ENCODE data around the gene OR6A2.
A peak's percentile ranks its signal among the peaks of the same experiment; 100 is the strongest.

- TF ChIP-seq POLR2AphosphoS5 (IDR thresholded peaks at IDR 0.05) (peak; percentile 22), CTCF (IDR thresholded peaks at IDR 0.05) (no peak)
These were observed 53.3 kb downstream of the OR6A2 start for GRCh38 chr11:6746086-6746618.
